B cell (primary cell): Measurements from ENCODE around the gene COQ8A. TPM values are rescaled to one million over a fixed set of nuclear protein-coding genes. Genes with fewer than 3 reads are reported as not detected.

Source experiments
- ATAC-seq: fragments of 200-7000 bp; cut with Tn5 transposase; one replicate; pipeline ENCODE4 v1.10.0; 2021; ENCODE audit warnings: low read depth, mild to moderate bottlenecking, moderate number of reproducible peaks, moderate library complexity
- CTCF ChIA-PET: fragments of 350-600 bp; sonication (Branson Sonifier 250); formaldehyde crosslinking; loops from one replicate; lab custom pipeline; 2021; ENCODE audit warnings: antibody characterized with exemption, inconsistent platforms; lab: Charles Lee
- POLR2A ChIA-PET: fragments of 350-600 bp; sonication (Branson Sonifier 250); formaldehyde crosslinking; loops from one replicate; lab custom pipeline; 2021; ENCODE audit warnings: antibody characterized with exemption; lab: Charles Lee
- DNase-seq: peaks from one replicate; pipeline ENCODE4 v3.0.0; 2013
- H2AFZ ChIP-seq: 2 replicates; pipeline ENCODE4 v1.6.1; 2012; ENCODE audit warnings: mild to moderate bottlenecking, low read depth, low read length; ENCODE audit not compliant: insufficient read depth, poor library complexity, severe bottlenecking
- H3K27ac ChIP-seq, 2 donors: 1 replicate in 1 of 2; 2 replicates in 1 of 2; pipeline ENCODE4 v1.5.1; 2012 to 2013; ENCODE audit warnings: low read length in 2 of 2, mild to moderate bottlenecking in 2 of 2, moderate library complexity in 1 of 2
- H3K27me3 ChIP-seq, 4 experiments: fragments of 200-600 bp in 1 of 4; sonication (generic) in 1 of 4; replicated peaks in 1 of 4; 1 replicate in 2 of 4; 2 replicates in 2 of 4; pipeline versions ENCODE4 v1.6.1 to v1.7.0; 2013 to 2016; ENCODE audit warnings: low read length in 3 of 4, mild to moderate bottlenecking in 2 of 4, mixed read lengths in 1 of 4, moderate library complexity in 1 of 4; ENCODE audit not compliant: insufficient read depth in 4 of 4, control insufficient read depth in 3 of 4; ENCODE audit errors: control extremely low read depth in 1 of 4
- H3K36me3 ChIP-seq, 2 experiments: replicated peaks in 1 of 2; 1 replicate in 1 of 2; 2 replicates in 1 of 2; pipeline versions ENCODE4 v1.6.1 to v1.7.1; 2013; ENCODE audit warnings: low read length in 1 of 2; ENCODE audit not compliant: insufficient read depth in 2 of 2, control insufficient read depth in 1 of 2; ENCODE audit errors: control extremely low read depth in 1 of 2, extremely low read depth in 1 of 2
- H3K4me1 ChIP-seq, 2 donors: fragments of 200-600 bp in 1 of 2; sonication (generic) in 1 of 2; 1 replicate in 1 of 2; 2 replicates in 1 of 2; pipeline versions ENCODE4 v1.5.1 to v1.6.1; 2013 to 2017; ENCODE audit warnings: low read length in 2 of 2; ENCODE audit not compliant: control insufficient read depth in 2 of 2, insufficient read depth in 2 of 2
- H3K4me2 ChIP-seq: replicated peaks from 2 replicates; pipeline ENCODE3; 2012; ENCODE audit warnings: mild to moderate bottlenecking, low read depth, low read length; ENCODE audit not compliant: poor library complexity, severe bottlenecking
- H3K4me3 ChIP-seq, 5 experiments: fragments of 200-600 bp in 1 of 5; sonication (generic) in 1 of 5; 1 replicate in 3 of 5; 2 replicates in 2 of 5; pipeline versions ENCODE4 v1.5.1 to v1.7.0; 2011 to 2016; ENCODE audit warnings: low read length in 4 of 5, mild to moderate bottlenecking in 4 of 5, low read depth in 2 of 5, control low read depth in 1 of 5, moderate library complexity in 1 of 5; ENCODE audit not compliant: insufficient read depth in 1 of 5; ENCODE audit errors: control extremely low read depth in 1 of 5, extremely low read depth in 1 of 5
- H3K79me2 ChIP-seq: fragments of 200-600 bp; sonication (generic); one replicate; pipeline ENCODE4 v1.6.0; 2016; ENCODE audit warnings: low read length; ENCODE audit not compliant: control insufficient read depth, insufficient read depth
- H3K9ac ChIP-seq: fragments of 200-600 bp; sonication (generic); 2 replicates; pipeline ENCODE4 v1.6.1; 2017; ENCODE audit warnings: mild to moderate bottlenecking, low read length, moderate library complexity
- H3K9me3 ChIP-seq, 3 donors: one replicate each; pipeline versions ENCODE4 v1.6.1 to v1.7.1; 2013; ENCODE audit warnings: low read length in 2 of 3; ENCODE audit not compliant: control insufficient read depth in 2 of 3, insufficient read depth in 1 of 3; ENCODE audit errors: control extremely low read depth in 1 of 3
- H4K20me1 ChIP-seq: 2 replicates; pipeline ENCODE4 v1.6.0; 2012; ENCODE audit warnings: mild to moderate bottlenecking, low read length; ENCODE audit not compliant: insufficient read depth, control insufficient read depth, poor library complexity, severe bottlenecking
- H3K27ac Mint-ChIP-seq: one replicate; pipeline ENCODE4 v1.8.0; 2021; ENCODE audit warnings: mixed read lengths
- H3K27me3 Mint-ChIP-seq: one replicate; pipeline ENCODE4 v1.8.0; 2021; ENCODE audit warnings: mixed read lengths
- H3K4me1 Mint-ChIP-seq: one replicate; pipeline ENCODE4 v1.8.0; 2021; ENCODE audit warnings: mixed read lengths
- H3K4me3 Mint-ChIP-seq: one replicate; pipeline ENCODE4 v1.8.0; 2021; ENCODE audit warnings: mixed read lengths
- H3K9me3 Mint-ChIP-seq: one replicate; pipeline ENCODE4 v1.8.0; 2022; ENCODE audit warnings: mixed read lengths; ENCODE audit not compliant: insufficient read depth
- CTCF ChIP-seq: fragments of 200-600 bp; IDR thresholded peaks from one replicate; pipeline ENCODE4 v1.8.0; 2022; ENCODE audit warnings: antibody characterized with exemption, mild to moderate bottlenecking
- EZH2 ChIP-seq: IDR thresholded peaks from 2 replicates; pipeline ENCODE4 v1.6.1; 2012; ENCODE audit warnings: borderline replicate concordance, low read depth, mild to moderate bottlenecking, moderate library complexity, low read length; ENCODE audit not compliant: insufficient read depth, poor library complexity, severe bottlenecking
- WGBS: methylation state at CpG from one replicate; pipeline ENCODE4 v1.1.5; 2013; ENCODE audit warnings: missing lambda C conversion rate; ENCODE audit not compliant: insufficient coverage; 5-methylcytosine and 5-hydroxymethylcytosine counted together
- intact Hi-C: fragments of 100-400 bp; cut with micrococcal nuclease; formaldehyde crosslinking; loops from one replicate; pipeline ENCODE4 v1.10.0; 2022
- polyA plus RNA-seq: library from polyadenylated mRNA; depleted of rRNA; stranded (reverse); fragments of >200 nt; gene quantifications from 2 replicates; pipeline ENCODE4 v1.2.3, GENCODE V29; 2012
- total RNA-seq, 2 donors: library from RNA; stranded (reverse); fragments of 120-200 nt in 1 of 2; gene quantifications; 1 replicate in 1 of 2; 2 replicates in 1 of 2; pipeline versions ENCODE4 v1.2.3 to v1.2.4, GENCODE V29; 2013 to 2022

The COQ8A gene
- total and polyA plus RNA-seq, 2 donors (not counting 1 experiment from before 2014, with no cell fraction given): 44.3 to 58.2 TPM

GRCh38 chr1:226940806-226941067 lies 643 bp downstream of the COQ8A start:
- intact Hi-C loops: loop anchor here (1.0 to 2.0 kb wide), 4 partner anchors 58 to 314 kb away; partner anchors contain the start of gene PSEN2
- Mint-ChIP-seq H3K27ac (peak overlapping the region; percentile 99), H3K27me3 (no peaks in the 10 kb centered on the region), H3K4me3 (peak overlapping the region; percentile 95), H3K4me1 (peaks cover 65% of the 10 kb centered on the region), H3K9me3 (no peaks in the 10 kb centered on the region)
- peaks cover 27 to 35% of the 10 kb centered on the region in 2 donors for H3K4me1 ChIP-seq
- H4K20me1 ChIP-seq: peaks cover 51% of the 10 kb centered on the region
- POLR2A ChIA-PET: interaction anchor here (1.2 to 1.5 kb wide), 2 partner anchors 58 to 535 kb away, joined by 3 read pairs; no protein-coding TSS in a partner anchor
- DNase-seq (no peak), ATAC-seq (no peak)
- H3K36me3 ChIP-seq: no peaks in the 10 kb centered on the region
- H3K79me2 ChIP-seq: peaks cover 56% of the 10 kb centered on the region
- no peaks in the 10 kb centered on the region for H3K27me3 ChIP-seq
- 25% methylated on average over 2 of the region's 6 CpGs for WGBS
- peak overlapping the region in 1 of 2 donors; percentile 77 for H3K27ac ChIP-seq
- peak overlapping the region; percentile 89 for H3K9ac ChIP-seq
- peak overlapping the region; percentile 80 for H3K4me2 ChIP-seq
- peaks cover 0 to 2% (median 0%) of the 10 kb centered on the region in 3 donors for H3K9me3 ChIP-seq
- CTCF ChIA-PET: interaction anchor here (0.9 to 1.6 kb wide), 4 partner anchors 11 to 70 kb away, joined by 3 to 5 read pairs (median 3); partner anchors contain the start of gene PSEN2
- H3K4me3 ChIP-seq: peak overlapping the region; percentile 47 to 93 (median 90)
- peak overlapping the region; percentile 99 for H2AFZ ChIP-seq
- TF ChIP-seq EZH2 (no peak), CTCF (no peak)

GRCh38 chr1:226942392-226942791 lies 2.3 kb downstream of the COQ8A start:
- Histone ChIP-seq H4K20me1 (peaks cover 67% of the 10 kb centered on the region), H3K4me1 (peaks cover 27 to 35% of the 10 kb centered on the region in 2 donors), H3K36me3 (no peaks in the 10 kb centered on the region), H3K79me2 (peaks cover 73% of the 10 kb centered on the region), H3K4me2 (peak overlapping the region; percentile 80), H3K4me3 (no peak overlapping the region), H2AFZ (no peak overlapping the region), H3K27ac (no peak overlapping the region), H3K9me3 (no peaks in the 10 kb centered on the region), H3K9ac (no peak overlapping the region), H3K27me3 (no peaks in the 10 kb centered on the region)
- Mint-ChIP-seq H3K27ac (no peak overlapping the region), H3K27me3 (no peaks in the 10 kb centered on the region), H3K4me3 (peak overlapping the region; percentile 95), H3K9me3 (no peaks in the 10 kb centered on the region), H3K4me1 (peaks cover 73% of the 10 kb centered on the region)
- ATAC-seq (no peak), DNase-seq (no peak)
- WGBS: 79% methylated on average over 3 of the region's 3 CpGs
- CTCF ChIA-PET: no interaction called here
- POLR2A ChIA-PET: no interaction called here
- no peak for TF ChIP-seq EZH2
- TF ChIP-seq CTCF: no peak
- intact Hi-C loops: no loop called here
